NCI-H1417 (cell line): ENCODE results near the gene PTPRG.

Experiments
- DNase-seq, 3 experiments: peaks; one replicate each; lab custom pipeline; 2025; lab: John Stamatoyannopoulos, UW

Gene PTPRG

DNA sequence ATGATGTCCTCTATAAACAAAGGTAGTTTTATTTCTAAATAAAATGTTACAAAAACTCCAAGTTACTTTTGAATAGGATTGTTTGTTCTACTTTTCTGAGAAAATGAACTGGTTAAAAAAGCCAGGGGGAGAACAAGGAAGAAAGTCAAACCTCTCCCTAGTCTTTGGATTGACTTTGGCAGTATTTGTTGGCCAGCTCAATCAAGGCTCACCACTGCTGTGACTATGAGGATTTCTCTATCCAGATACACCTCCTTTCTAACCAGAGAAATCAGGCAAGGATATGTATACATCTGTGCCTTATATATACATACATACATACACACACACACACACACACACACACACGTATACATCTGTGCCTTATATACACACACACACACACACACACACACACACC, 704.2 kb downstream of the PTPRG start:
- no peak for DNase-seq

GRCh38 chr3:62266668-62267283, 705.4 kb downstream of the PTPRG start:
- DNase-seq: no peak

- DNase-seq: peak in 1 of 3 experiments; percentile 2
Measured at GRCh38 chr3:62276658-62277180, 715.3 kb downstream of the PTPRG start.

DNA sequence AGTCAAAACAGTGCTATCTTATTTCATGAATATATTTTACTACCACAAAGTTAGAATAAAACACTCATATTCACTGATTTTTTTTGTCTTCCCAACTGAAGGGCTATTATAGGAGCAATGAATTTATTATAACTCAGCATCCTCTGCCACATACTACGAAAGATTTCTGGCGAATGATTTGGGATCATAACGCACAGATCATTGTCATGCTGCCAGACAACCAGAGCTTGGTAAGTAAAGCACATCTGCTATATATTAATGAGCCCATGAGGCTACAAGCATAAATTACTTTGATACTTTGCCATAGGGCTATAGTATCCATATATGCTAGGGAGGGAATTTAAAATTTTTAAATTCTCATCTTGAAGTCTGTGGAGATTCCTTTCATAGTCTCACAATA, 716.1 kb downstream of the PTPRG start:
- no peak for DNase-seq

GRCh38 chr3:62277986-62278385, 716.6 kb downstream of the PTPRG start:
- DNase-seq: no peak

DNA sequence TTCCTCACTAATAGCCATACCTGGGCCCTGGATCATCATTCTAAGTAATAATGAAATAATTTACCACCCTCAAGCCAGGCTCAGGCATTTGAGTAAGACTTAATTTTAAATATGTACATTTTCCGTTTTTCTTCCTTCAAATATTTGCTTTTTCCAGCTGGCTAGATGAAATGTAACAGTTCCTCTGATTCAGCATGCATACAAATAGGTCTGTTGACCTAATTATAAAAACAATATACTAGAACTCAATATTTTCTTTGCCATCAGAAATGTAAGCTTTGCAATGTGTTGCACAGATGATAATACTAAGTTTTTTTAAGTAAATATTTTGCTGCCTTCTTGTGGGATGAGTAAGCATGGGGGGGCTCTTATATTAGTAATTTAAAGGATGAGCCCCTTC, 720.4 kb downstream of the PTPRG start:
- DNase-seq: no peak

DNA sequence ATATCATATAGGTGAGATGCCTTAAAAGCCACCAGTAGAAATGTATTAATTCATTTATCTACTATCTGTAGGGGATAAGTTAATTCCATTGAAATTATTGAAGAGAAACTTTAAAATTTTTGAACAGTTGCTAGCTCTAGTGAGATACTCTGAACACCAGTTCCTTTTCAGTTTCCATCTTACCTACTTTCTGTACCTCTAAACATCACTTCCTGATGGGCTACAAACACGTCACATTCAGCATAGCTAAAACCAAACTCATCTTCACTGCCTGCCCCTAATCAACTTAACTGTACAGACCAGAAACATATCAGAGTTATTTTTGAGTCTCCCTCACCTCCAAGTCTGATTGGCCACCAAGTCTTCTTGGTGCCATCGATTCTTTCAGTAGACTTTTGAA, 723.1 kb downstream of the PTPRG start:
- DNase-seq: no peak

- no peak for DNase-seq
Measured at GRCh38 chr3:62287392-62287927, 726.1 kb downstream of the PTPRG start.

DNA sequence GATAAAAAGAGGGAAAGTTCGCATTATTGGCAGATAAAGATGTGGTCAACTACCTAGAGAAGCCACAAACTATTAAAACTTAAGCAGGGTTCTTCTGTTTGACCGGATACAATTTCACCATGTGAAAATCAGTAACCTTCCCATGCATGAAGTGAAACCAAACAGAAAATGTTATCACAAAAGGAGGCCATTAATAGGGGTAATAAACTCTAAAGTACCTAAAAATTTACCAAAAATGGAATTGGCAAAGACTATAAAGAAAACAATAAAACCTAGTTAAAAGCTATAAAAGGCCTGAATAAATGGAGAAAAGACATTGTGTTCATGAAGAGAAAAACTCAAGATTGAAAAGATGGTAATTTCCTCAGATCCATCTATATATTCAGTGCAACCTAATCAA, 728.6 kb downstream of the PTPRG start:
- no peak for DNase-seq

GRCh38 chr3:62293051-62293780, 731.8 kb downstream of the PTPRG start:
- DNase-seq: no peak

- DNase-seq: no peak
Measured at GRCh38 chr3:62295571-62295970, 734.2 kb downstream of the PTPRG start.

DNA sequence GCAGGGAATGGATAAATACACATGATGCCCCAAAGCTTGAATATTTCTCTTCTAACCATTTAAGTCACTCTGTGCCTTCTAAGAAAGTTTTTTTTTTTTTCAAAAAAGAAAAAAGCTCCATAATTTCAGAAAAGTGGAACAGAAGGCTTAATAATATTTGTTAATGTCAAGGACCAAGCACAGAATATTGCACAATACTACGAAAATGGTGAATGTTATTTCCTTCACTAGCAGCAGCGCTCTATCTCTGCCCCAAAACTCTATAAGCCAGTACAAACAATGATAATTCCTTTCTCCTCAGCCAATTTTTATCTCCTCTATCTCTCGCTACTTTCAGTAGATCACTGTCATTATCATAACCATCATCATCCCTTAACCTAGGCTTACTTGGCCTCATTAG, 739.2 kb downstream of the PTPRG start:
- no peak for DNase-seq

GRCh38 chr3:62312201-62312600, 750.8 kb downstream of the PTPRG start:
- no peak for DNase-seq

GRCh38 chr3:62316525-62316924, 755.2 kb downstream of the PTPRG start:
- no peak for DNase-seq

GRCh38 chr3:62318365-62318751, 757.0 kb downstream of the PTPRG start:
- DNase-seq: no peak

DNA sequence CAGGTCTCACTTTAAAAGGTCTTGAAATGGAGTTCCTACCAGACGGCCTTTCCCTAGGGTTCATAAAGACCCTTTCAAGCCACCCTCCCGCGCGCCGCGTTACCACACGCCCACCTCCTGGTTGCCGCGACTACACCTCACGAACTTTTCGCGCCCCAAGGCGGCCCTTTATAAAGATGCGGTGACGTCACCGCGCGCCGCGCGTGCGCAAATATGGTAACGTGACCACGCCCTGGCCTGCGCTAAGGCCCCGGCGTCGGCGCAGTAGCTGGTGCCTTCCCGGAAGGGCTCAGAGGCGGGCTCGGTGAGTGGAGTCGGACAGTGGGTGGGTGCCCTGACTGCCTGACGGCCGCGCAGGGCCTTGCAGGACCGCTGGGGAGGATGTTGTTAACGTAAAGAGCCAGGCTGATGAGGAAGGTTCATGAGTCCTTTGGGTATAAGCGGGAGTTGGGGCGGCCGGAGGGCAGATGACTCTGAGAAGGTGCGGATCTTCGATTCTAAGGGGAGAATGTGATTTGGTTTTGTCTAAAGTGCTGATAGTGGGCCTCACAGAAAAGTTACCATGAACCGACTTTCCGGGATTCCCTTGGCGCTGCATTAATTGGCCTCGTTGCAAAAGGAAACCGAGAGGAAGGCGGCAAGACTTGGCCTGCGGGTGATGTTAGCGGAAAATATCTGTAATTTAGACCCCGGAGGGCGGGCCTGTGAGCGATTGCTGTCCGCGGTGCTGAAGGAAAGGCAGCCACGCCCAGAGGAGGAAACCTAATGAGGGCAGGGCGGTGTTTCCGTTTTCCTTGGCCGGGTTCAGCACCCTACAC, 757.6 kb downstream of the PTPRG start:
- peak; percentile 87 to 92 (median 91) for DNase-seq

DNA sequence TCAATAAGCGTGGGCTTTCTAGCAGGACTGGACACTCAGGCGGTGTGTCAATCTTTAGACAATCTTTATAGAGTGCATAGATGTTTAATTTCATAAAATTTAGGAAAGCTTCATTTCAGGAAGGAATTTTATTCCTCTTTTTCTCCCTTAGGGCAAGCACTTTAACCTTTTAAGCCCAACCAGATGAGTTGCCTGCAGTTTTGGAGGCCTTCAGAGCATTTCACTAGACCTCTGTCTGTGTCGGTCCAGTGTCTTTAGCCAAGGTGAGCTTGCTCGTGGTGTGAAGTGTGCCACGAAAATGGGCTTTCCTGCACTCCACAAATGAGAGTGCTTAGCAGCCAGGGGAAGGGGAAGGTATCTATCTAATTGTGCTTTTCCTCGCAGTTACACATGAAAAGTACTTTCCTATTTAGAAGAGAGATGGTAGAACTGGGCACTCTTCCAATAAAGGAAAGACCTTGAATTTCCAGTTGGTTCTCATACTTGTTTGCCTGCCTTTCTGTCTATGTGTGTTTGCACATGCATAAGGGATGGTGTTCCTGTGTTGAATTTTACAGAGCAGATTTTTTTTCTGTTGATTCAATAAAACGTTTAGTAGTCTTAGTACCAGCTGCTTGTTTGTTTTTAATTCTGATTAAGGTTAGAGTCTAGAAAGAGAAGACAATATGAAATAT, 758.3 kb downstream of the PTPRG start:
- peak in 2 of 3 experiments; percentile 20 to 42 for DNase-seq

- no peak for DNase-seq
Measured at GRCh38 chr3:62323241-62323640, 761.9 kb downstream of the PTPRG start.

DNA sequence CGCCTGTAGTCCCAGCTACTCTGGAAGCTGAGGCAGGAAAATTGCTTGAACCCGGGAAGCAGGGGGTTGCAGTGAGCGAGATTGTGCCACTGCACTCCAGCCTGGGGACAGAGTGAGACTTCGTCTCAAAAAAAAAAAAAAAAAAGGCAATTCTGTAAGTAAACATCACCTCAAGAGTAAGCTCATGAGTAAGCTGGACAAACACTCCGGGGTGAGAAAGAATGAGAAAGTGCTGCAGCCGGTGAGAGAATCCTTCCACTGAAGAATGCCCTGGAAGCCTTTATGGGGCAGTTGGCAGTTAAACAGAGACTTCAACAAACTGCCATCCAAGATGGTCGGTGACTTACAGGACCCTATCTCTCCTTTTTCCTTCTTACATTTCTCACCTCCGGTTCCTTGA, 764.5 kb downstream of the PTPRG start:
- DNase-seq: no peak

DNA sequence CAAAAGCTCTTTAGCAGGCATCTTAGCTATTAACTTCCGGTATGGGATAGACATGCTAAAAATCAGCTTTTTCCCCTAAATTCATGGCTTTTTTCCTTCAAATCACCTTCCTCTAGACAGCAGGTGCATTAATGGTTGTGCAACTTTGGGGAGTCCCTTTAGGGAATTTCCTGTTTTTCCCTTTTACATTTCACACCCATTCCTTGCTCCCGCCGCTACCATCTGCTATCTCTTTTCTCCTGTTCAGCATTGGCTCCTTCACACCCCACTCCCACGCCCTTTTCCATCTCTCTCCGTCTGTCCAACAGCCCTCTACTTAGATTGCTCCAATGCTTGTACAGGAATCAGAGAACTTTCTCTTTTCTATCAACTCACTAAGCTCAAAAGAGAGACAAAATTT, 768.6 kb downstream of the PTPRG start:
- no peak for DNase-seq

DNA sequence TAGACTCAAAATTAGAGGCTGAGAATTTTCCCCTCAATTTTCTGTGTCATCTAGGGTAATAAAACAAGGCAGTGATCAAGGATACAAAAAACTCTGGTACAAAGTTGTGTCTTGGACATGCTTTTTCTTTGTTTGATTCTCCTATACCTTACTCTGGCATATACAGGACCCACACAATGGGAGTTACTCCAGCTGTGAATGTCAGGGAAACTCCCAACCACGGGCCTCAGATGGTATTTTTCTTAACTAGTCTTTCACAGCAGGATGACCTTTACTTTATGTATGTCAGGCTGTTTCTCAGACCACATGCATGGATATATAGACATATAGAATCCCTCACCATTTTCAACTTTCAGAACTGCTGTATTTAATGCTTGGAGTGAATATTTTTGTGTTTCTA, 770.6 kb downstream of the PTPRG start:
- DNase-seq: no peak

GRCh38 chr3:62332835-62333244, 771.5 kb downstream of the PTPRG start:
- DNase-seq: peak in 1 of 3 experiments; percentile 32
